ENCODE results near the gene SYNGR3. TPM values are rescaled to one million over a fixed set of nuclear protein-coding genes. Genes with fewer than 3 reads are reported as not detected.

The SYNGR3 gene
- polyA plus RNA-seq, 3 donors: 0.24 to 0.43 TPM; not detected in 1

DNA sequence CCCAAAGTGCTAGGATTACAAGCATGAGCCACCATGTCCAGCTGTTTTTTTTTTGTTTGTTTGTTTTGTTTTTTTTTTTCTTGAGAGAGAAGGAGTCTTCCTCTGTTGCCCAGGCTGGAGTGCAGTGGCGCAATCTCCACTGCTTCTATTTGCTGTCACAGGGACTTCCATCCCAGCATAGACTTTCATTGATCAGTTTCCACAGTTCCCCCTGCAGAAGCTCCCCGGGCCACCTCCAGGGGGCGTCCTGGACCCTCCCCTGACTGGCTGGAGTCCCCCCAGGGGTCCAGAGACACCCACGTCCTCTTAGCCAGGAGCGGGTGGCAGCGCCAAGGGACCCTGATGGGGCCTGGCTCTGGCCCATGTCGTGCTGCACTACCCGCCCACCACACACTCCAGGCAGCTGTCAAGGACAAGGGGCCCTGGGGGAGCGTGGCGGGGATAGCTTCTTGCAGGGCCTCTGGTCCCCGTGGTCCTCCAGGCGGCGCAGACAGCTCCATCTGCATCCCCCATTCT lies 26.7 kb downstream of the SYNGR3 start:
- no peak overlapping the region for H3K27ac ChIP-seq (ENCODE audit: low read depth, low read length)
- 44 to 45% (median 45%) methylated on average over 13 of the region's 13 CpGs for WGBS, 3 donors

DNA sequence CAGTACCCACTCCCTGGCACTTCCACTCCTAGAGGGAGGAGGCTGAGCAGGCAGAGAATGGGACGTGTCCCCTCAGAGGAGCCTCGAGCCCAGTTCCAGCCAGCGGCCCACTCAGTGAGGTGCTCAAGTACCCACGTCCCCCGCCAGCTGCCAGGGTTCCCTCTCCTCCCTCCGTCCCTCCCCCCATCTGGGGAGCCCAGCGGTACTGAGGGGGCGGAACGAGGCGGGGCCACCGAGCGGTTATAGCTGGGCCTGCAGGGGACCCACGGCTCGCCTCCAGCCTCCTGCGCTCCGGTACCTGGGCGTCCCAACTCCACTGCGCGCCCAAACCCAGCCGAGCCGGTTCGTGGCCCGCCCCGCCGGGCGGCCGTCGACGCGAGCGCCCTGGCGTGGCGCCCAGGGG lies 29.7 kb downstream of the SYNGR3 start, which contains the start of gene NPW:
TSS of gene NPW (plus strand) at position 268 of the 403 bp plus-strand sequence.
- no peak within 1 kb of the TSS for H3K27ac ChIP-seq (ENCODE audit: low read depth, low read length)
- 3 to 7% (median 5%) methylated on average over 14 to 33 of the region's 33 CpGs for WGBS, 3 donors

DNA sequence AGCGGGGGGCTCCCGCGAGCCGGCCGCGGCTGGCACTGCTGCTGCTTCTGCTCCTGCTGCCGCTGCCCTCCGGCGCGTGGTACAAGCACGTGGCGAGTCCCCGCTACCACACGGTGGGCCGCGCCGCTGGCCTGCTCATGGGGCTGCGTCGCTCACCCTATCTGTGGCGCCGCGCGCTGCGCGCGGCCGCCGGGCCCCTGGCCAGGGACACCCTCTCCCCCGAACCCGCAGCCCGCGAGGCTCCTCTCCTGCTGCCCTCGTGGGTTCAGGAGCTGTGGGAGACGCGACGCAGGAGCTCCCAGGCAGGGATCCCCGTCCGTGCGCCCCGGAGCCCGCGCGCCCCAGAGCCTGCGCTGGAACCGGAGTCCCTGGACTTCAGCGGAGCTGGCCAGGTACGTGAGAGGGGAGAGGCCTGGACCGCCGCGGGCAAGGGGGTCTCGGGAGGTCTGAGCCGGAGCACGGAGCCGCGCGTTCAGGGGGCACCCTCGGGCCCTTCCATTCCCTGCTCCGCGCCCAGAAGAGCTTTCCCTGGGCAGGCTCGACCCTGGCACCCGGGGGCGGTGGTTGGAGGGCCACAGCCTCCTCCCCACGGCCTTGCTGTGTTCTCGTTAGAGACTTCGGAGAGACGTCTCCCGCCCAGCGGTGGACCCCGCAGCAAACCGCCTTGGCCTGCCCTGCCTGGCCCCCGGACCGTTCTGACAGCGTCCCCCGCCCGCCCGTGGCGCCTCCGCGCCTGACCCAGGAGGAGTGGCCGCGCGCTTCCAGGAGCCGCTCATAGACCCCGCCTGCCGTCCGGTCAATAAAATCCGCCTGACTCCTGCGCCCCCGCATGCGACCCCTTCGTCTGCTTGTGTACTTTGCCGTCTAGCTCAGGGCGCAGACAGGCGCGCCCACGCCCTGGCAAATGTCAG lies 30.4 kb downstream of the SYNGR3 start:
- WGBS, 3 donors: 1 to 3% (median 2%) methylated on average over 77 to 96 of the region's 96 CpGs

DNA sequence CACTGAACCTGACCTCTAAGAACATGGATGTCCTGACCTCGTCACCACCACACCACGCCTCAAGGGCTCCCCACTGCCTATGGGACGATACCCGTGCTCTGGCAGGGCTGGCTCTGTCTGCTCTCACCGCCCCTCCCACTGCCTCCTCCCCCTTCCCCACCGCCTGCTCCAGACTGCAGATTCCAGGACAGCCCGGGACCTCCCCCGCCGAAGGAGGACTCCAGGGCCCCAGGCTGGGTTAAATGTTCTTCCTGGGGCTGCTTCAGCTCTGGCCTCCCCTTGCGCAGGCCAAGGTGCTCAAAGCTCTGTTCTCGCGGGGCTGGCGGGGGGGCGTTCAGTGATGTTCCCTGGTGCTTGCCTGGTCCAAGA lies 32.9 kb downstream of the SYNGR3 start:
- 2 to 3% (median 3%) methylated on average over 14 of the region's 14 CpGs for WGBS, 3 donors
- no peak overlapping the region for H3K27ac ChIP-seq (ENCODE audit: low read depth, low read length)

More for the DNA sequence above, 30.4 kb downstream of the SYNGR3 start:
- no peak overlapping the region for H3K27ac ChIP-seq (ENCODE audit: low read depth, low read length)

DNA sequence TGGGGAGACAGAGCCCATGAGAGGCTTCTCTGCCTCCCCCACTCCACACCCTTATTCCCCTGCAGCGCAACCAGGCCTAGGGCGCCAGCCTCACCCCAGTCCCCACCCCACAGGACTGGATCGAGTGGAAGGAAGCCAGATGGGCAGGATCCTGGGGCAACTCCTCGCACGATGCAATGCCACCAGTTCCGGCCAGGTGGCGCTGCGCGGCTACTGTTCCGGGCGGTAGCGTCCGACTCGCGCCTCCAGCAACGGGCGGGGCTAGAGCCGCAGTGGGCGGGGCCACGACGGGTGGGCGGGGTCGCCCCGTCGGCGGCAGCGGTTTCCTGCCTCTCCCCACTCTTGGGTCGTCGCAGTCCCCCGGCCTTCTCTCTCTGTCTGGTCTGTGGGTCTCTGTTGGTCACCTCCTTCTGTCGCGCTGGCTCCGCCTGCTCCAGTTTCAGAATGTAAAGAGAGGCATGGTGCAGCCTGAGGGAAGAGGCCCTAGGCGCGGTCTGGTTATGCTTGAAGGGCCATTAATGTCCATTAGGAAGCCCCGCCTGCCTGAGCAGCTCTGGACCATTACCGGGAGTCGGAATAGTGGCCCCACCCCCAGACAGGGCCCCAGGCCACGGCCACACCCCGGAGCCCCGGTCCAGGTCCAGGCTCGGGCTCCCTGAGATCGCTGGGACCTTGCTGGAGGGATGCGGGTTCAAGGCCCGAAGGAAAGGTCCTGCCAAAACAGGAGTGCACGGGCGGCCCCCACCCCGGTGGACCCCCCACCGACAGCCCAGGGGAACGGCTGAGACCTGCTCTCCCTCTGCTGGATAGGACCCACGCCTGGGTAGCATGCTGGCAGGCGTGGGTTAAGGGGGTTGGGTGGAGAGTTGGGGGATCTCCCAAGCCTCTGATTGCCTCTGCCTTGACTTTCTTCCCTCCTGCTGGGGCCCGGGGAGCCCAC lies 33.6 kb downstream of the SYNGR3 start:
- no peak overlapping the region for H3K27ac ChIP-seq (ENCODE audit: low read depth, low read length)
- WGBS, 3 donors: 10 to 14% (median 11%) methylated on average over 43 to 53 of the region's 53 CpGs

DNA sequence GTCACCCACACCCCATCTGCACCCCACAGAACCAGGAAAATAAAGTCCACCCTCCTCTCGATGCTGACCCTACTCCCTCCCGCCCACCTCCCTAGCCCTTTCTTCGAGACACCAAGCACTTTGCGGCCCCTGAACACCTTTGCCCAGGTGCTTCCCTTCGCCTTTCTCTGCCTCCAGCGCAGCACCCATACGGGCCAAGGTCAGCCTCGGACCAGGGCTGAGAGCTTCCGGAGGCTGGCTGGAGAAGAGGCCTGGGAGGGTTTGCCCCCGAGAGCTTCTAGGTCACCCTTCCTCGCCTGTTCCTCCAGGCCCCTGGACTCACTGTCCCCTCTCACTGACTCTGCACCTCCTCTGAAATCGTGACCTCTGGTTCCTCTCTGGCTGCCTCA lies 34.3 kb downstream of the SYNGR3 start:
- no peak overlapping the region for H3K27ac ChIP-seq (ENCODE audit: low read depth, low read length)

DNA sequence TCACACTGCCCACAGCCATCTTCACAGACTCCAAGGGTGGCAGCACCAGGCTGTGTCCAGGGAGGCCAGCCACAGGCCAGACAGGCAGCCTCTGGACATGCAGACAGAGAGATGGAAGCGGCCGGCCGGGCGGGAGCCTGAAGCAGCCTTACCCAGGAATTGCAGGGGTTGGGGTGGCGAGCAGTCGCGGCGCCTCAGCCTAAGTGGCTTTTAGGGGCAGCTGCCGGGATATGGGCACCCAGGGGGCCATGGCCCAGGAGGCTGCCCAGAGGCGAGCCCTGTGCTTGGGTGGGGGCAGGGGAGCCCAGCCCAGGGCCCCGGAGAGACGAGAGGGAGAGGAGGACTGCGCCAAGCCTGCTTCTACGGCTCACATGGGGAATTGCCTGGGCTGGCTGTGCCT lies 35.5 kb downstream of the SYNGR3 start:
- 88 to 100% (median 94%) methylated on average over 12 to 14 of the region's 14 CpGs for WGBS, 3 donors

More for the DNA sequence above, 34.3 kb downstream of the SYNGR3 start:
- 71 to 82% (median 76%) methylated on average over 12 of the region's 12 CpGs for WGBS, 3 donors

DNA sequence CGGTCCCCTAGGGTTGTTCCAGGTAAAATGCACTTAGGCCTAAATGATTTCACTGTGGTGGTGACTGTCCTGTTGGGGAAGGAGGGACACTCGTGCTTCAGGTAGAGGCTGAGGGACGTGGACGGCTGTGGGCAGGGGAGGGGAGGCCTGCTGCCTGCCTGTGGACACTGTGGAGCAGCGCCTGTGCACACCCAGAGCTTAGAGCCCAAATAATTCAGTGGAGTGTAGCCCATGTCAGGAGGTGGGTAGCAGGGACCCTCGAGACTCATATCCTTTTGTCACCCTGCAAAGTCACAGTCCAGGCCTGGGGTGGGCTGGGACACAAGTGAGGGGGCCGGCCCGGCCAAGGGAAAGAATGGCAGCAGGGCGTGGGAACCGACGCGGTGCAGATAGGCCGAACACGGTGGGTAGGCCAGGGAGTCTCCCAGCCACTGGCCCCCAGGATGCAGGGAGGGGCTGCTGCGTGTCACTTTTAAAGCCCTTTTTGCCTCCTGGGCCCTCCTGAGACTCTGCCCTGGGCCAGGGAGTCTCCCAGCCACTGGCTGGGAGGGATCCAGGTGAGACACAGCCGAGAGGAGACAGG lies 36.2 kb downstream of the SYNGR3 start:
- 72 to 81% (median 73%) methylated on average over 16 of the region's 16 CpGs for WGBS, 3 donors

More for the DNA sequence above, 35.5 kb downstream of the SYNGR3 start:
- H3K27ac ChIP-seq (ENCODE audit: low read depth, low read length): no peak overlapping the region

DNA sequence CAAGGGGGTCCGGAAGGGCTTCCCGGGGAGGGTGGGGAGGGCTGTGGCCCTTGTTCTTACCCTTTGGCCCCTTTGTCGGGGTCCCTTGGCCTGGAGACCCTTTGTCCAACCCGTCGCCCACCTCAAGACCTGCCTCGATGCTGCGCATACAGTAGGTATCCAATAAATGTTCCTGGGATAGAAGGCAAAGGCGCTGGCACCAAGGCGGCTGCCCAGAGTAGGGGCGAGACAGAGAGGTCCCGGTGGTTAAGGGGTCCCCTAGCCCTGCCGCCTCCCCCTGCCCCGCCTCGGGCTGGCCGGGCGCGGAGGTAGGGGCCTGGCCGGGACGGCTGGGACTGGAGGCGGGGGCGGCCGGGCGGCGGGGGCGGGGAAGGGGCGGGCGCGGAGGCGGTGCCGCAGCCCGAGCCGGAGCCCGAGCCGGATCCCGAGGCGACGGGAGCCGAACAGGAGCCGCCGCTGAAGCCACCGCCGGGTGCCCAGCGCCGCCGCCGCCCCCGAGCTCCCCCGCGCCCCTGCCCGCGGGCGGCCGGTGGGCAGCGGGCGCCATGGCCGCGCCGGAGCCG lies 36.8 kb downstream of the SYNGR3 start, which contains the start of gene NHERF2:
TSS of gene NHERF2 (plus strand) at position 442 of the 563 bp plus-strand sequence. CDS start at position 546, 104 bp downstream.
- 8 to 10% (median 8%) methylated on average over 41 to 59 of the region's 59 CpGs for WGBS, 3 donors
- no peak within 1 kb of the TSS for H3K27ac ChIP-seq (ENCODE audit: low read depth, low read length)

More for the DNA sequence above, 36.2 kb downstream of the SYNGR3 start:
- H3K27ac ChIP-seq (ENCODE audit: low read depth, low read length): no peak overlapping the region

DNA sequence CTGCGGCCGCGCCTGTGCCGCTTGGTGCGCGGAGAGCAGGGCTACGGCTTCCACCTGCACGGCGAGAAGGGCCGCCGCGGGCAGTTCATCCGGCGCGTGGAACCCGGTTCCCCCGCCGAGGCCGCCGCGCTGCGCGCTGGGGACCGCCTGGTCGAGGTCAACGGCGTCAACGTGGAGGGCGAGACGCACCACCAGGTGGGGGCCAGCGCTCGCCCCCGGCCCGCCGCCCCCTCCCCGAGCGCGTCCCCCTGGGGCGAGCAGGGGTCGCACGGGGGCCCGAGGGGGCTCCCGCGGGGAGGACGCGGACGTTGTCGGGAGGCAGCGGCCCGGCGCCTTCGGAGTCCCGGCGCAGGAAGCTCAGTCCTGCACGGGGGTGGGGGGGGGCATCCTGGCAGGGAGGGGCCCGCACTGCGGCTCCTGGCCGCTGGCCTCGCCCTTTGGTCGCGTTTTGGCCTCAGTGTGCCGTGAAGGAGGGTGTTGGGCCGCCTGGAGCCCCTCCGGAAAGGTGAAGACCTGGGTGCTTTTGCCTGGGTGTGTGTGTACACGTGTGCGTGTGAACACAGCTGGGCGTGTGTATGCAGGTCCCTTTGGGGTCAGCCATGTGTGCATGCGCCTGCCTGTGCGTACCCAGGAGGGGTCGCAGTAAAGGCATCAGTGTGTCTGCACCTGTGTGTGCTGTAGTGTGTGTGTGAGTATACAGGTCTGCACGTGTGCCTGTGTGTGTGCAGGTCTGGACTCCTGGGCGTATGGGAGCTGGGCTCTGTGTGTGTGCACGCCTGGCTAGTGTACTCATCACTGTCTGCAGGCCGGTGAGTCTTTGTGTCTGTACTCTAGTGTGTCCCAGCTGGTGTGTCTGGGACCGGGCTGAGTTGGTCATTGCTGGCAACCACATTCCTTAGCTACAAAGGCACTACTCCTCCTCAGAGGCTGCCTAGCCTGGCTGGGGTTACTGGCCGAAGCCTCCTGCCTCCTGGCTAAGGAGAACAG lies 37.5 kb downstream of the SYNGR3 start:
- WGBS, 3 donors: 4 to 7% (median 5%) methylated on average over 46 to 76 of the region's 76 CpGs
- no peak overlapping the region for H3K27ac ChIP-seq (ENCODE audit: low read depth, low read length)

DNA sequence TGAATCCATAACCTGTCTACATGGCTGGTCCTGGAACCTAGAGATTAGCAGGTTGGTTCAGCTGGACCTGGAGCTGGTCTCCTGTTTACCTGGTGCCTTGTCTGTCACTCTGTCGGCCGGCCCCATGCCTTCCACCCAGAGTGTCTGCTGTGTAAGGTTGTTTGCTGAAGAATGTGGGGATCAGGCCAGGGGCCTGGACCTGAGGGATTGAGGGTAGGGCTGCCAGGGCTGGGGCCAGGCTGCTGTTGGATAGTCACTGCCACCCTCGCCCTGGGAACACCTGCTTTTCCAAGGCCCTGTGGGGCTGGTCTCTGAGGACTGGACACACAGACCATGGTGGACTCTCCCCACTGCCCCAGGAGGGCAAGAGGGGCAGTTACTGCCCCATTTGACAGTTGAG lies 38.4 kb downstream of the SYNGR3 start:
- 26 to 76% (median 61%) methylated on average over 3 of the region's 3 CpGs for WGBS, 3 donors

DNA sequence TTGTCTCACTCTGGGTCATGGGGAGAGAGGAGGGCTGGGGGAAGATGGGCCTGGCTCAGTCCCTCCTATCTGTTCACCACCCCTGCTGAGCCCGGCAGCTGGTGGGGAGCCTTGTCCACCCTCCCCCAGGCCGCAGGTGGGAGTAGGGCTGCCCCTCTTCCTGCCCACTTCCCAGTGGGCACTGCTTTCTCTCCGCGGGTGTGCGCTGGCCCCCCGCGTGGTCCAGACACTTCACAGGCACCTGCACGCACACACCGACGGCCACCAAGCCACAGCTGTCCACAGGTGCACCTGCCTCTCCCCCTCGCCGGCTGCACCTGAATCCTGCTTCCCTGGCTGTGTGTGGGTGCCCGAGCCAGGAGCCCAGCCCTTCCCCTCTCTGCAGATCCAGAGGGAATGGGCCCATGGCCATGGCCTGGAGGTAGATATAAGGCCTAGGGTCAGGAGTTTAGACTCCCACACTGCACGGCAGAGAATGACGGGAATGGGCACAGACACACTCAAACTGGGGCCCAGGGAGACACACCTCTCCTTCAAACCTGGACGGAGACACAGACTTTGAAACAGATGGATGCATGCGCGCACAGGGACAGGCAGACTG lies 39.0 kb downstream of the SYNGR3 start:
- 59 to 82% (median 69%) methylated on average over 16 to 18 of the region's 18 CpGs for WGBS, 3 donors
- no peak overlapping the region for H3K27ac ChIP-seq (ENCODE audit: low read depth, low read length)

More for the DNA sequence above, 38.4 kb downstream of the SYNGR3 start:
- no peak overlapping the region for H3K27ac ChIP-seq (ENCODE audit: low read depth, low read length)

DNA sequence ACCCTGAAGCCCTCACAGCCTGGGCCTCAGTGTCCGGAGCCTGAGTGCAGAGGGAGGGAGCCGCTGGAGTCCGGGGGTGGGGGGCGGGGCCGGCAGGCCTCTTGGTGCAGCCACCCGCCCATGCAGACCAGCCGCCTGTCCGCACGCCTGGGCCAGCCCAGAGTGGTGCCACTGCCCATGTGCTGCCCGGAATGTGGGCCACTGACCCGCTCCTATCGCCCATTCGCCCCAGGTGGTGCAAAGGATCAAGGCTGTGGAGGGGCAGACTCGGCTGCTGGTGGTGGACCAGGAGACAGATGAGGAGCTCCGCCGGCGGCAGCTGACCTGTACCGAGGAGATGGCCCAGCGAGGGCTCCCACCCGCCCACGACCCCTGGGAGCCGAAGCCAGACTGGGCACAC lies 39.6 kb downstream of the SYNGR3 start:
- 58 to 91% (median 79%) methylated on average over 21 to 22 of the region's 22 CpGs for WGBS, 3 donors
- H3K27ac ChIP-seq (ENCODE audit: low read depth, low read length): no peak overlapping the region

DNA sequence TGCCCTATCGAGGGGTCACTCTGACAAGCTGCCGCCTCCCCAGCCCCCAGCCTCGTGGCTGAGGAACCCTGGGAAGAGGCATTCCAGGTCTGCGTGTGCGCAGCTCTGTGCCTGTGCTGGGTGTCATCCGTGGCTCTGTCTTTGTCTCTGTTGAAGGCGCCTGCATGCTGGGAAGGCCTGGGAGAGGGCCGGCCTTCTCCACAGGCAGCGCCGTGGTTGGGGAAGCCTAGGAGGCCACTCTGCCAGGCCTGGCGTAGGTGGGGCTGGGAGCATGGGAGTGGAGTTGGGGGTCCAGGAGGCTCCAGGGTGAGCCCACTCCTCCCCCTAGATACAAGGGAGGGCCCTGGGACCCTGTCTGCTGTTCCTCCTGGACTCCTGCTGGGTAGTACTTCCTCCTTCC lies 40.3 kb downstream of the SYNGR3 start:
- no peak overlapping the region for H3K27ac ChIP-seq (ENCODE audit: low read depth, low read length)
- WGBS, 3 donors: 76 to 88% (median 82%) methylated on average over 11 of the region's 11 CpGs

DNA sequence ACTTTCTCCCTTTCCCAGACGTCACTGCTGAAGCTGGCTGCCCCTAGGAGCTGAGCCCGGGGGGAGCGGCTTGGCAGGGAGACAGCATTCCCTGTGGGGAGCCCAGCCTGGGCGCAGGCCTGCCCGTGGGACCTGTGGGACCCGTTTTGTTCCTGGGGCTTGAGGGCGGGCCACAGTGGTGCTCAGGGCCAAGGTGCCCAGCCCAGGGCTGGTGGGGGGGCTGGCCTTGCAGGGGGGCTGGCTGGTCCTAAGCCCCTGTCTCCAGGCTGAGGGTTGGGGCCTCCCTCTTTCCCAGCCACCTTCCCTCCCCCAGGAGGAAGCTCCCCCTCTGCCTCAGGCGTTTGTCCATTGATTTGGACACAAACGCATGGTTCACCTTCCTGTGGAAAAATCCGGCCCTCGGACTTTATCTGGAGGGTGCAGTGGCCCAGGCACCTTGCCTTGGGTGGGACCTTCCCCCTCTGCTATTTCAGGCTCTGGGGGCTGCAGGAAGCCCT lies 41.4 kb downstream of the SYNGR3 start:
- H3K27ac ChIP-seq (ENCODE audit: low read depth, low read length): no peak overlapping the region
- 55 to 75% (median 59%) methylated on average over 9 to 11 of the region's 11 CpGs for WGBS, 3 donors
